GM15510 (cell line): Measurements from ENCODE around the gene SORT1.
A peak's percentile ranks its signal among the peaks of the same experiment; 100 is the strongest.

Experiments
- POLR2A ChIP-seq: IDR thresholded peaks from 3 replicates; pipeline ENCODE4 v1.6.1; 2011; ENCODE audit warnings: borderline replicate concordance; ENCODE audit not compliant: insufficient read length; ENCODE audit errors: extremely low read depth

SORT1 gene

GRCh38 chr1:109300650-109301151 is 97.0 kb downstream of the SORT1 start:
- TF ChIP-seq POLR2A: no peak

GRCh38 chr1:109299558-109300343 is 98.0 kb downstream of the SORT1 start:
- TF ChIP-seq POLR2A: no peak

GRCh38 chr1:109298666-109299557 is 98.8 kb downstream of the SORT1 start:
- TF ChIP-seq POLR2A: no peak

GRCh38 chr1:109296782-109297181 is 100.9 kb downstream of the SORT1 start:
- TF ChIP-seq POLR2A: no peak

- no peak for TF ChIP-seq POLR2A
Measured at GRCh38 chr1:109295712-109296415, 101.9 kb downstream of the SORT1 start.

- TF ChIP-seq POLR2A: no peak
Measured at GRCh38 chr1:109294481-109294880, 103.2 kb downstream of the SORT1 start.

- TF ChIP-seq POLR2A: no peak
Measured at GRCh38 chr1:109293026-109293425, 104.7 kb downstream of the SORT1 start.

- no peak for TF ChIP-seq POLR2A
Measured at GRCh38 chr1:109292364-109292763, 105.4 kb downstream of the SORT1 start.

GRCh38 chr1:109290998-109291397 is 106.7 kb downstream of the SORT1 start:
- TF ChIP-seq POLR2A: no peak

- no peak for TF ChIP-seq POLR2A
Measured at GRCh38 chr1:109290137-109290536, 107.6 kb downstream of the SORT1 start.

GRCh38 chr1:109283748-109284600 is 113.7 kb downstream of the SORT1 start:
- TF ChIP-seq POLR2A: no peak

- peak; percentile 72 for TF ChIP-seq POLR2A
Measured at GRCh38 chr1:109282952-109283747, 114.6 kb downstream of the SORT1 start, which contains the start of gene PSRC1. Gene PSRC1, minus strand, starts transcription at chr1:109283145.

GRCh38 chr1:109282497-109282951 is 115.2 kb downstream of the SORT1 start:
- no peak for TF ChIP-seq POLR2A
